Measurements from ENCODE around the gene UMAD1.
"Not testable (repeated sequence)": the region's sequence is repeated elsewhere in the genome, so short reads cannot be mapped to it uniquely, and the experiment has no call there.

The UMAD1 gene

DNA sequence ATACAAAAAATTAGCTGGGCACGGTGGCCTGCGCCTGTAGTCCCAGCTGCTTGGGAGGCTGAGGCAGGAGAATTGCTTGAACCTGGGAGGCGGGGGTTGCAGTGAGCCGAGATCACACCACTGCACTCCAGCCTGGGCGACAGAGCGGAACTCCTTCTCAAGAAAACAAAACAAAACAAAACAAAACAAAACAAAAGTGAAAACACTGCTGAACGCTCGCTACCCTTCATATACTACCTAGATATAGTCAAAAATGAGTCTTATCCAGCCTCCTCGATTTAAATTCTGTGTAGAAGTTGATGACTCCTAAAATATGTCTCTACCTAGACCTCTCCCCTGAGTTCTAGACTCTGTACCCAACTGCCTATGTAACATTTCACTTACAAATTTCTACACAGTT lies 164.3 kb downstream of the UMAD1 start:
- not testable (repeated sequence) for DNase-seq

GRCh38 chr7:7805511-7806153 lies 165.1 kb downstream of the UMAD1 start:
- DNase-seq: no peak

DNA sequence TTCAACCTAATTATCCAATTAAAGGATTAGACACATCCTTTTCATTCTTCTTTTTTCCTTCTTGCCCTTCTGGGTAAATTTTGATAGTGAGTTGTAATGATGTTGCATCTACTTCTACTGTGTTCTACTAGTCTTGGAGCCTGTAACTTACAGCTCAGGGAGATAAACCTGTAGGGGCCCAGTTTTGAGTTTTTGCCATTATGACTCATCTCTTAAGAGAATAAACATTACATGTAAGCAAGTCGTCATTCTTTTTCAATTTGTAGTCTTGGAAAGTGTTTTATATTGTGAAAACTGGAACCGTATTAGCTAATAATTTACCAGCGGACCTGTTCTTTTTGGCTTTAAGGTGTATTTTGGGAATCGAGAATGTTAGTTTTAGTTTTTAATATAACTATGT lies 167.6 kb downstream of the UMAD1 start:
- no peak for DNase-seq

DNA sequence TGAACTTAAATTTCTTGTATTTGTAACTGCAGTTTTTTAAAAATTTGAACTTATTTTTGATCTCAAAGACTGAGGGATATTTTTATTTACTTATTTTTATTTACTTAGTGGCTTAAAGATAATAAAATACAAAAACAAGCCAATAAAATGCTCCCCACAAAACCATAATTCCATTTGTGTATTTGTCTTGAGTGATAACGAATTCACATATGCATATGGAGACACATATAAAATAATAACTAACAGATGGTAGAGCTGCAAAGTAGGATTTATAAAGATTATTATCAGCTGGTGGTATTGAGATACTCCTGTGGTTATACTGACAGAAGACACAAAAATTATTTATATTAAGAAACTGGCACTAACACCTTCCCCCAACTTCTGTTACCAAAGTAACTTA lies 168.1 kb downstream of the UMAD1 start:
- DNase-seq: no peak

DNA sequence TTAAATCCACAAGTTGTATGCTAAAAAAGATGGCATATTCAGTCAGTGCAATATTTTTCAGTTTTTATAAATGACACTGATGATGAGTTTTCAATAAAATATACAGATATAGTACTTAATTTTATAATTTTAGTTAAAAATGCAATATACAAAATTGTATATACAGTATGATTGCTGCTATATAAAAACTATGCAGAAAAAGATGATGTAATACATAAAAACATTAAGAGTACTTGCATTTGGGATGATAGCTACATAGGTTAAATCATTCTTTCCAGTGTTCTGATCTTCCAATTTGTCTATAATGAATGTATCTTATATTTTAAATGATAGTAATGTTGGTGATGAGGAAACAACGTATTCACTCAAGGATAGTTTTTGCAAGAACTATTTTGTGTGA lies 169.8 kb downstream of the UMAD1 start:
- DNase-seq: no peak

- no peak for DNase-seq
These were observed 170.3 kb downstream of the UMAD1 start for GRCh38 chr7:7810826-7811225.

- DNase-seq: no peak
These were observed 171.6 kb downstream of the UMAD1 start for GRCh38 chr7:7812112-7812511.

GRCh38 chr7:7815395-7815794 lies 174.8 kb downstream of the UMAD1 start:
- no peak for DNase-seq

- DNase-seq: no peak
These were observed 175.5 kb downstream of the UMAD1 start for GRCh38 chr7:7816084-7816483.

DNA sequence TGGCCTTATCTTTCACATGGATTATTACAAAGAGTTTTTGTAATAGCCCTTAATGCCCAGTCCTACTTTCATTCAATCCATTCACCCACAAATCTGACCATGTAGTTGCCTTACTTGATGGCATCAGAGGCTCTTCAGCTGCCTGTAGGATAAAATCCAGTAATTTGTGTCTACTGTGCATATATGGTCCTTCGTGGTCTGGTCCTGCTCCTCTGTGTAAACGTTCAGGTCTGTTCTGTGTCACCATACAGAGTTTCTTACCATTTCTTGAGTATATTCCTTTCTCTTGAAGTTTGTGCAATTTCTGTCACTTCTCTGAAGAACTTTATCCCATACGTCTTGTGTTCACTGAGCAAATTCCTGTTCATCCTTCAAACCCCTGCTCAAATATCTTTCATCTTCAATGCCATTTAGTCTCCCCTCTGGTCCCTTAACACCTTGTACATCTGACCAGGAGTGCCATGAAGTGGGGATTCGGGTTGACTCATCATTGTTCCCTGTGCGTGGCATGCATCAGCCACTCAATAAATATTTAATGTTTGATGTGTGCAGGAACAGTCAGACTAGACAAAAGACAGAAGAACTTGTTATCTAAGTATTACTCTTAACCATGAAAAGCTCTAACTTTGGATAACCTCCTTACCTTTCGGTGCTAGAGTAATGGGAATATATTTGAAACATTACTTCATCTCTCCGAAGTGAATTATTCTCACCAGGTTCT lies 176.4 kb downstream of the UMAD1 start:
- no peak for DNase-seq

GRCh38 chr7:7817748-7818147 lies 177.2 kb downstream of the UMAD1 start:
- no peak for DNase-seq

GRCh38 chr7:7818179-7818578 lies 177.6 kb downstream of the UMAD1 start:
- DNase-seq: not testable (repeated sequence)

DNA sequence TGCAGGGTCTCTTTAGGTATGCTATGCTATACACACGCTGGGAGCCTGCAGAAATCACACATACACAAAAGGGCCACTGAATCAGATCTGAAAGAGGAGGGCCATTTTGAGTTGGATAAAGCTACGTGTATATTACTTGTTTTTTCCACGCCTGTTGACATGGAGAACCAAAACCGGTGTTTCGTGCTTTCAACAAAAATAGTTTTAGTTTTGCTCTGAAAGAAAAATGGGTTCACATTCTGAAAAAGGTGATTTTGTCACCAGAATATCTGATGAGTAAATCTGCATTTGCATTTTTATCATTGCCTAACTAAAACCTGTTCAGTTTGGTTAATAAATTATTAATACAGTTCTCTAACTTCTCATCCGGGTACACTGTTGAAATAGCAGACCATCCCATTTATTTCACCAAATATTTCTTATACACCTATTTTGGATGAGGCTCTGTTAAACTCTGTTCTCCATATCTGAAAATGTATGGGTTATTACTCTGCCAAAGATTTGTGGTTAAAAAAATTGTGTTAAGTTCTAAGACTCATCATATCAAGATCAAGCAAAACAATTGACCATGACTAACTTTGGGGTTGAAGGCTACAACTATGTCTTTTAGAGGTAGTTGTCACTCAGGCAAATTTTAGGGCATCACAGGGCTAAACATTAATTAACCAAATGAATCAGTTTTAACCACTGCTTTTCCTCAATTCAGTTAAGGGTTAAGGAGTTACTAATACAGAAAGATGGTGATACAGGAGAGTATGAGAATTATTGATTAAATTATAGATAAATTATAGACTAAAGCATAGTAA lies 179.1 kb downstream of the UMAD1 start:
- no peak for DNase-seq

DNA sequence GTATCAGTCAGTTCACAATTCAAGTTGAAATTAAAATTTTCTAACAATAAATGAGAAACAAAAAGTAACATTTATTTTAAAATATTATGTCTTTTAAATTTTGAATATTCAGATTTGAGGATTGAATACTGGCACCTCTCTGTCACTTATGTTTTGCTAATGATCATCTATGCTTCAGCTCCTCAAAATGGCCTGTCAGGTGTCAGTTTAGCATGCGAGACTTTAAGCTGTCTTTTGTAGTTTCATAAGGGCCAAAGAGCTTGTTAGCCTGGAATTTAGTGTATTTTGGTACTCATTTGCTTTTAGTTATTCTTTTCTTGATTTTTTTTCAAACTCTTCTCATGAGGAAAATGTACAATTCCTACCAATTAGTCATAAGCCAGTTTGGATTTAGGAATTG lies 179.9 kb downstream of the UMAD1 start:
- DNase-seq: no peak

GRCh38 chr7:7820939-7821338 lies 180.4 kb downstream of the UMAD1 start:
- no peak for DNase-seq

- DNase-seq: no peak
These were observed 181.0 kb downstream of the UMAD1 start for GRCh38 chr7:7821517-7821916.

GRCh38 chr7:7825294-7825693 lies 184.7 kb downstream of the UMAD1 start:
- DNase-seq: not testable (repeated sequence)

GRCh38 chr7:7829667-7830066 lies 189.1 kb downstream of the UMAD1 start:
- DNase-seq: no peak

- DNase-seq: no peak
These were observed 189.7 kb downstream of the UMAD1 start for GRCh38 chr7:7830122-7830878.

- no peak for DNase-seq
These were observed 192.0 kb downstream of the UMAD1 start for GRCh38 chr7:7832518-7832917.

DNA sequence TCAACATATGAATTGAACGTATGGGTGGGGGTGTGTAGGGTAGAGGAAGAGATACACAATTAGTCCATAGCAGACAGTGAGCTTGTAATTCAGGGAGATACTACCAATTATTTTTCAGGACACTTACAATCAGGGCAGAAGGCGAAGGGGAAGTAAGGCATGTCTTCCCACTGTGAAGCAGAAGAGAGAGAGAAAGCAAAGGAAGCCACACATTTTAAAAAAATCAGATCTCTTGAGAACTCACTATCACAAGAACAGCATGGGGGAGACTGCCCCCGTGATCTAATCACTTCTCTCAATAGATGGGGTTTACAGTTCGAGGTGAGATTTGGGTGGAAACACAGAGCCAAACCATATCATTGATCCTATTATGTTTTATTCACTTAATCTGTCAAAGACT lies 194.2 kb downstream of the UMAD1 start:
- DNase-seq: no peak

DNA sequence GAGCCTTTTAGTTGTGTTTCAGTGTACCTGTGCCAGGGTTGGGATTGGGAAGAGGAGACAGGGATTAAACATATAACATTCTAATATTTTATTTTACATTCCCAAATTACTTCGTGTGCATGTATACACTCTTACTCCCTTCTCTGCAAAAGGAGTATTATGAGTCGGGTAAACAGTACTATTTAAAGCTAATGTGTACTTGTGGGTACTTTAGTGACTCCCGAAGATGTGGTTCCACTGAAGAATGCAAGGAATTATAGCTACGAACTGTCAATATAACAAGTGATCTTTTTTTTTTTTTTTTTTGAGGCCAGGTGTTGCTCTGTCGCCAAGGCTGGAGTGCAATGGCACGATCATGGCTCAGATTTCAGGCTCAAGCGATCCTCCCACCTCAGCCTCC lies 200.5 kb downstream of the UMAD1 start:
- no peak for DNase-seq

GRCh38 chr7:7843240-7843639 lies 202.7 kb downstream of the UMAD1 start:
- DNase-seq: no peak

Measured in activated CD4-positive, alpha-beta T cell treated with anti-CD3 and anti-CD28 coated beads for 4 hours (primary cell).